HG02763 (cell line): Measurements from ENCODE around the gene ZNF451.

Source experiments
- ATAC-seq: cut with Tn5 transposase; IDR thresholded peaks from one replicate; pipeline ENCODE4 v1.9.1; 2021; ENCODE audit warnings: mild to moderate bottlenecking, moderate library complexity; ENCODE audit not compliant: unreplicated experiment

The ZNF451 gene

GRCh38 chr6:57201718-57202117 is 111.7 kb downstream of the ZNF451 start:
- ATAC-seq: no peak

GRCh38 chr6:57205550-57206328 is 115.8 kb downstream of the ZNF451 start:
- no peak for ATAC-seq

- ATAC-seq: no peak
Measured at GRCh38 chr6:57207141-57207540, 117.2 kb downstream of the ZNF451 start.

GRCh38 chr6:57207872-57208271 is 117.9 kb downstream of the ZNF451 start:
- ATAC-seq: no peak

DNA sequence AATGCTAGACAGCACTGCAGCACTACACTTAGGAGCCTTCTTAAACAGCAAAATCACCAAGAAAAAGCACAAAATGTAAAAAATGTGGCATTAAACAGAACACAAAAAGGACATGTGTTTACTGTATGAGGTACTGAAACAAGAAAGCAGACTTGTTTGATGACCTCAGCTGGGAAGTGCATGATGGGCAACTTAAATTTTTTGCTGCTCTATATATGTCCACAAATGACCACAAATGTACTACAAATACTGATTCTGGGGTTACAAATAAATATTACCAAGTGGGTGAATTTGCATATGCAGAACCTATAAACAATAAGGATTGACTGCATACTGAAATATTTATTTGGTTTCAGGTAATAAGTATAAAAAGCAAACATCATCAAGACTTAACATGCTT is 119.0 kb downstream of the ZNF451 start:
- no peak for ATAC-seq

GRCh38 chr6:57210060-57210459 is 120.1 kb downstream of the ZNF451 start:
- ATAC-seq: no peak

GRCh38 chr6:57215260-57215659 is 125.3 kb downstream of the ZNF451 start:
- no peak for ATAC-seq

GRCh38 chr6:57216235-57217101 is 126.5 kb downstream of the ZNF451 start:
- no peak for ATAC-seq

DNA sequence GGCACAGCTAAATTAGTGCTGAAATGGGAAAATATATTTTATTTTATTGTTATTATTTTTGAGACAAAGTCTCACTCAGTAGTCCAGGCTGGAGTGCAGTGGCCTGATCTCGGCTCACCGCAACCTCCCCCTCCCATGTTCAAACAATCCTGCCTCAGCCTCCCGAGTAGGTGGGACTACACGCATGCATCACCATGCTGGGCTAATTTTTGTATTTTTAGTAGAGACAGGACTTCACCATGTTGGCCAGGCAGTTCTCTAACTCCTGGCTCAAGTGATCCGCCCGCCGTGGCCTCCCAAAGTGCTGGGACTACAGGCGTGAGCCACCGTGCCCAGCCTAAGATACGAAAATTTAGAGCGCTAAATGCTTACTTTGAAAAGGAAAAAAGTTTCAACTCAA is 127.3 kb downstream of the ZNF451 start:
- ATAC-seq: no peak
